ENCODE data around the gene PLCB1.

- TF ChIP-seq CTCF (IDR thresholded peaks at IDR 0.05) = no peak
- no peak for TF ChIP-seq POLR2A (IDR thresholded peaks at IDR 0.05)
These were observed 198.3 kb downstream of the PLCB1 start for GRCh38 chr20:8330319-8330784.

Data from Peyer's patch (tissue), 4 donors.